PC-3 (cell line): ENCODE data around the gene EME2. TPM values are rescaled to one million over a fixed set of nuclear protein-coding genes. Genes with fewer than 3 reads are reported as not detected.

ENCODE experiments used
- ATAC-seq: fragments of 200-7000 bp; cut with Tn5 transposase; 2 replicates; pipeline ENCODE4 v1.9.1; 2020; ENCODE audit warnings: mild to moderate bottlenecking, moderate library complexity
- BruUV-seq: library from RNA; stranded (reverse); fragments of 400-500 nt; replicated peaks from 2 replicates; lab custom pipeline; 2021; lab: Mats Ljungman, UMichigan
- CTCF ChIA-PET: fragments of 300-600 bp; sonication (Branson Sonifier 250); formaldehyde crosslinking; loops from one replicate; lab custom pipeline; 2022; ENCODE audit warnings: antibody characterized with exemption; lab: Charles Lee
- POLR2A ChIA-PET: fragments of 300-600 bp; sonication (Branson Sonifier 250); formaldehyde crosslinking; loops from one replicate; lab custom pipeline; 2022; ENCODE audit warnings: antibody characterized with exemption; ENCODE audit not compliant: unreplicated experiment; lab: Charles Lee
- DNase-seq: peaks from one replicate; pipeline ENCODE4 v3.0.0-alpha.2; 2015
- H2AFZ ChIP-seq: fragments of 300-600 bp; sonication (generic); 2 replicates; pipeline ENCODE4 v1.6.0; 2016; ENCODE audit warnings: antibody characterized with exemption, low read length
- H3F3A ChIP-seq: fragments of 300-600 bp; sonication (generic); one replicate; pipeline ENCODE4 v1.6.0; 2017; ENCODE audit warnings: antibody characterized with exemption, low read length, control low read depth, mild to moderate bottlenecking; ENCODE audit not compliant: unreplicated experiment
- H3K27ac ChIP-seq: fragments of 300-600 bp; sonication (generic); 2 replicates; pipeline ENCODE4 v1.5.1; 2016; ENCODE audit warnings: mild to moderate bottlenecking, low read length
- H3K27me3 ChIP-seq: fragments of 300-600 bp; sonication (generic); 2 replicates; pipeline ENCODE4 v1.6.1; 2016; ENCODE audit warnings: low read length, mixed read lengths
- H3K36me3 ChIP-seq: fragments of 300-600 bp; sonication (generic); 2 replicates; pipeline ENCODE4 v1.6.1; 2016; ENCODE audit warnings: low read depth, mixed run types, low read length, mixed read lengths
- H3K4me1 ChIP-seq: fragments of 300-600 bp; sonication (generic); 2 replicates; pipeline ENCODE4 v1.5.1; 2016; ENCODE audit warnings: low read length; ENCODE audit not compliant: insufficient read depth
- H3K4me2 ChIP-seq: fragments of 300-600 bp; sonication (generic); 2 replicates; pipeline ENCODE4 v1.6.0; 2016; ENCODE audit warnings: low read length
- H3K4me3 ChIP-seq: fragments of 300-600 bp; sonication (generic); 2 replicates; pipeline ENCODE4 v1.5.1; 2016; ENCODE audit warnings: mild to moderate bottlenecking, low read length, mixed read lengths
- H3K79me2 ChIP-seq: fragments of 300-600 bp; sonication (generic); 2 replicates; pipeline ENCODE4 v1.6.1; 2017; ENCODE audit warnings: low read length, mixed read lengths
- H3K9ac ChIP-seq: fragments of 300-600 bp; sonication (generic); 2 replicates; pipeline ENCODE4 v1.6.0; 2016; ENCODE audit warnings: mild to moderate bottlenecking, low read length
- H3K9me2 ChIP-seq: fragments of 300-600 bp; sonication (generic); replicated peaks from 2 replicates; pipeline ENCODE4 v1.6.1; 2016; ENCODE audit warnings: mixed run types, low read length, mixed read lengths
- H3K9me3 ChIP-seq: fragments of 300-600 bp; sonication (generic); 2 replicates; pipeline ENCODE4 v1.6.1; 2016; ENCODE audit warnings: low read length, mixed read lengths
- H4K20me1 ChIP-seq: fragments of 300-600 bp; sonication (generic); 2 replicates; pipeline ENCODE4 v1.6.1; 2016; ENCODE audit warnings: low read length, mixed read lengths
- CTCF ChIP-seq: fragments of 300-600 bp; sonication (generic); conservative IDR thresholded peaks from 2 replicates; pipeline ENCODE4 v1.5.1; 2017; ENCODE audit warnings: antibody characterized with exemption, low read depth, mild to moderate bottlenecking, low read length
- EZH2 ChIP-seq: fragments of 300-600 bp; sonication (generic); IDR thresholded peaks from one replicate; pipeline ENCODE4 v1.6.1; 2017; ENCODE audit warnings: antibody characterized with exemption, mild to moderate bottlenecking, low read length; ENCODE audit not compliant: unreplicated experiment
- EZH2phosphoT487 ChIP-seq: fragments of 300-600 bp; sonication (generic); IDR thresholded peaks from 2 replicates; pipeline ENCODE4 v1.6.1; 2018; ENCODE audit warnings: mild to moderate bottlenecking, antibody characterized with exemption, low read length, borderline replicate concordance
- intact Hi-C: fragments of 100-400 bp; cut with micrococcal nuclease; formaldehyde crosslinking; loops from 2 replicates; pipeline ENCODE4 v1.9.0; 2023
- total RNA-seq: library from RNA; depleted of rRNA; stranded (reverse); fragments of >200 nt; gene quantifications from 2 replicates; pipeline ENCODE4 v1.2.3, GENCODE V29; 2014

Gene EME2
- total RNA-seq, 1 experiment from 2014 or later = 12.5 TPM

DNA sequence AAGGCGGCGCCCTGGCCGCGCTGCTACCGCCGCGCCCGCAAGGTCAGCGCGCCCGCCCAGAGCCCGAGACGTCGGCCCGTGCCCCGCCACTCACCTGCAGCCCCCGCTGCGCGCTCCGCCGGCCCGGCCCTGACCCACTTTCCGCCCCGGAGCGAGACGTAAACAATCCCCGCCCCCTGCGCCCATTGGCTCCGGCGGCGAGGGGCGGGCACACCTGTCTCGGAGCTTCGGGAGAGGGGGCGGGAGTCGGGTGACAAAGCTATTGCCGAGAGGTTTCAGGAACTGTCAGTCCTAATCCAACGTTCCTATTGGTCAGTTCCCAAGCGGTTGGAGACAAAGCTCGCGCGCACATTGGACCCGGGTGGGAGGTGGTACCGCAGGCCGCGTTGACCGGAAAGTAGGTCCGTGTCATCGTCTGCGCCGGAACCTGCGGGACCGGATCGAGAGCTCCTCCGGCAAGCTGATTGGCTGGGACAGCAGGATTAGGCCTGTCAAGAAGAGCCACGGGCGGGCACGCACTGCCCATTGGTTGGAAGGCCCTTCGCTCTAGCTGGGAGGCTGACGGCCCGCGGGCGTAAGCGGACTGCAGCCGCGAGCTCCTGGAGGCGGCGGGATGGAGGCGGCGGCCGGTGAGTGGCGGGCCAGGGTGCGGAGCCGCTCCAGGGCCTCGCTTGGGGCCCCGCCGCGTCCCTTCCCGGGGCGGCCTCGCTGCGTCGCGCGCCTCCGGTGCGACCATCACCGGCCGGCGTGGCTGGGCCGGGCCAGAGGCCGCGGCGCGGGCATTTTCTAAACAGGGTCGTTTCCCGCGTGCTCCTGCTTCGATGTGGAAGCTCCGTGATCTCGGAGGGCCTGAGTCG is 10.0 kb downstream of the EME2 start, which contains the start of the genes NUBP2 and SPSB3:
Gene NUBP2 (plus strand): TSS at position 553 of the 857 bp plus-strand sequence. CDS start 61 bp downstream, at position 614.
Gene SPSB3 (minus strand): TSS at position 164 of the 857 bp plus-strand sequence. CDS start 1,088 bp downstream, outside the sequence.
- POLR2A ChIA-PET = interaction anchor here (0.6 to 1.1 kb wide), 7 partner anchors 8 to 1237 kb away, joined by 3 to 26 read pairs (median 7); partner anchors contain the start of genes EME2, JPT2, MRPS34 and RPS2
- H4K20me1 ChIP-seq = no peaks in the 10 kb centered on the region

DNA sequence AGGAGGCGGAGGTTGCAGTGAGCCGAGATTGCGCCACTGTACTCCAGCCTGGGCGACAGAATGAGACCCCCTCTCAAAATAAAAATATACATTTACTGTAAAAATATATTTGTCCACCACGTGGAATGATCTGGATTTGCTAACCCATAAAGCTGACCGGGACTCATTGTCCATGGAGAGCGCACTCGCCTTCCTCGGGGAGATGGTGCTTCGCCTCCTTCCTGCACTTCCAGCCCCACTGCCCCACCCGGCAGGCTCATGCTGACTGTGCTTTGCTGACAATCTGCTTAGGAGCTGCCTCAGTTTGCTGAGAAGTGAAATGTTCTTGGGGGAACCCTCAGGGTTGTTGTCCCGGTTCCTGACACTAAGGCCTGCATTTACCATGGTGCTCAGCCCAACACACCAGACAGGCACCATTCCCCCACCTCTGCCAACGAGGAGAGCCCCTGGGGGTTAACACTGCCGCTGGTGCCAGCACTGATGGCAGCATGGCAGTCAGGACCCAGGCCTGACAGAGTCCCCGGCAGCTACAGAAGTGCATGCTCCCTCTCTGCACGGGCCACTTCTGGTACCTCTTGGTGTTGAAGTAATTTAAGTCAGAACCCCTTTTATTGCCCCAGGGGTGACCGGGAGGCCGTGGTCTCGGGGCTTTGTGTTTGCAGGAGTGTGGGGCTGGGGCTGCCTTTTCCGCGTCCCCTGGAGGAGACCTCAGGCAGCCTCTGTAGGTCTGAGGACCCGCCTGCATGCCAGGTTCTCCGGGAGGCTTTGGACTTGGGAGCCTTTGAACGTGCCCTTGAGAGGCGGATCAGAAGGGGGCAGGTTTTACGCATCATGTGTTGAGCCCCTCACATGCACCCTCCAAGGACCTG is 12.6 kb downstream of the EME2 start:
- intact Hi-C loops = no loop called here
- no peaks in the 10 kb centered on the region for H3K9me3 ChIP-seq
- no peak overlapping the region for H3K27ac ChIP-seq
- no TSS peak for BruUV-seq
- ChIA-PET POLR2A (no interaction called here), CTCF (interaction anchor here (0.7 kb wide), 1 partner anchor 429 kb away, joined by 3 read pairs; the partner anchor contains the start of gene PGP)
- H3K79me2 ChIP-seq = peaks cover 49% of the 10 kb centered on the region
- H4K20me1 ChIP-seq = no peaks in the 10 kb centered on the region
- no peak overlapping the region for H3K4me3 ChIP-seq
- H3K4me2 ChIP-seq = no peak overlapping the region
- no peaks in the 10 kb centered on the region for H3F3A ChIP-seq
- ATAC-seq (no peak), DNase-seq (no peak)
- H3K4me1 ChIP-seq = peaks cover 11% of the 10 kb centered on the region; the same call in 1 of the 2 replicates
- no peak overlapping the region for H3K9ac ChIP-seq
- no peak overlapping the region for H2AFZ ChIP-seq
- no peaks in the 10 kb centered on the region for H3K27me3 ChIP-seq
- H3K36me3 ChIP-seq = no peaks in the 10 kb centered on the region
- H3K9me2 ChIP-seq = no peaks in the 10 kb centered on the region
- TF ChIP-seq CTCF = no peak
- TF ChIP-seq EZH2 = no peak
- TF ChIP-seq EZH2phosphoT487 = no peak

More for the DNA sequence above, 10.0 kb downstream of the EME2 start, which contains the start of the genes NUBP2 and SPSB3:
- TF ChIP-seq EZH2 (no peak), EZH2phosphoT487 (no peak), CTCF (no peak)
- Histone ChIP-seq H3K4me1 (peaks cover 11% of the 10 kb centered on the region; the same call in 1 of the 2 replicates), H3K36me3 (no peaks in the 10 kb centered on the region), H3K9me3 (no peaks in the 10 kb centered on the region), H2AFZ (peak within 1 kb of the TSS; percentile 42; the same call in 1 of the 2 replicates), H3K27ac (no peak within 1 kb of the TSS), H3F3A (no peaks in the 10 kb centered on the region), H3K4me3 (peak within 1 kb of the TSS; percentile 89), H3K9me2 (no peaks in the 10 kb centered on the region), H3K27me3 (no peaks in the 10 kb centered on the region), H3K9ac (peak within 1 kb of the TSS; percentile 86), H3K4me2 (peak within 1 kb of the TSS; percentile 93), H3K79me2 (peaks cover 49% of the 10 kb centered on the region)
- intact Hi-C loops = no loop called here
- ATAC-seq (peak; percentile 85), DNase-seq (peak; percentile 98)
- CTCF ChIA-PET = interaction anchor here (0.7 kb wide), 1 partner anchor 77 kb away, joined by 3 read pairs; the partner anchor contains the start of gene MAPK8IP3
- BruUV-seq = no TSS peak
